NCI-H748 (cell line): Measurements from ENCODE around the gene CLOCK.
A peak's percentile ranks its signal among the peaks of the same experiment; 100 is the strongest.
"Not testable (repeated sequence)": the region's sequence is repeated elsewhere in the genome, so short reads cannot be mapped to it uniquely, and the experiment has no call there.

Experiments used
- DNase-seq: peaks from one replicate; lab custom pipeline; 2025; ENCODE audit not compliant: unreplicated experiment; lab: John Stamatoyannopoulos, UW

CLOCK gene, protein sequence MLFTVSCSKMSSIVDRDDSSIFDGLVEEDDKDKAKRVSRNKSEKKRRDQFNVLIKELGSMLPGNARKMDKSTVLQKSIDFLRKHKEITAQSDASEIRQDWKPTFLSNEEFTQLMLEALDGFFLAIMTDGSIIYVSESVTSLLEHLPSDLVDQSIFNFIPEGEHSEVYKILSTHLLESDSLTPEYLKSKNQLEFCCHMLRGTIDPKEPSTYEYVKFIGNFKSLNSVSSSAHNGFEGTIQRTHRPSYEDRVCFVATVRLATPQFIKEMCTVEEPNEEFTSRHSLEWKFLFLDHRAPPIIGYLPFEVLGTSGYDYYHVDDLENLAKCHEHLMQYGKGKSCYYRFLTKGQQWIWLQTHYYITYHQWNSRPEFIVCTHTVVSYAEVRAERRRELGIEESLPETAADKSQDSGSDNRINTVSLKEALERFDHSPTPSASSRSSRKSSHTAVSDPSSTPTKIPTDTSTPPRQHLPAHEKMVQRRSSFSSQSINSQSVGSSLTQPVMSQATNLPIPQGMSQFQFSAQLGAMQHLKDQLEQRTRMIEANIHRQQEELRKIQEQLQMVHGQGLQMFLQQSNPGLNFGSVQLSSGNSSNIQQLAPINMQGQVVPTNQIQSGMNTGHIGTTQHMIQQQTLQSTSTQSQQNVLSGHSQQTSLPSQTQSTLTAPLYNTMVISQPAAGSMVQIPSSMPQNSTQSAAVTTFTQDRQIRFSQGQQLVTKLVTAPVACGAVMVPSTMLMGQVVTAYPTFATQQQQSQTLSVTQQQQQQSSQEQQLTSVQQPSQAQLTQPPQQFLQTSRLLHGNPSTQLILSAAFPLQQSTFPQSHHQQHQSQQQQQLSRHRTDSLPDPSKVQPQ

DNA sequence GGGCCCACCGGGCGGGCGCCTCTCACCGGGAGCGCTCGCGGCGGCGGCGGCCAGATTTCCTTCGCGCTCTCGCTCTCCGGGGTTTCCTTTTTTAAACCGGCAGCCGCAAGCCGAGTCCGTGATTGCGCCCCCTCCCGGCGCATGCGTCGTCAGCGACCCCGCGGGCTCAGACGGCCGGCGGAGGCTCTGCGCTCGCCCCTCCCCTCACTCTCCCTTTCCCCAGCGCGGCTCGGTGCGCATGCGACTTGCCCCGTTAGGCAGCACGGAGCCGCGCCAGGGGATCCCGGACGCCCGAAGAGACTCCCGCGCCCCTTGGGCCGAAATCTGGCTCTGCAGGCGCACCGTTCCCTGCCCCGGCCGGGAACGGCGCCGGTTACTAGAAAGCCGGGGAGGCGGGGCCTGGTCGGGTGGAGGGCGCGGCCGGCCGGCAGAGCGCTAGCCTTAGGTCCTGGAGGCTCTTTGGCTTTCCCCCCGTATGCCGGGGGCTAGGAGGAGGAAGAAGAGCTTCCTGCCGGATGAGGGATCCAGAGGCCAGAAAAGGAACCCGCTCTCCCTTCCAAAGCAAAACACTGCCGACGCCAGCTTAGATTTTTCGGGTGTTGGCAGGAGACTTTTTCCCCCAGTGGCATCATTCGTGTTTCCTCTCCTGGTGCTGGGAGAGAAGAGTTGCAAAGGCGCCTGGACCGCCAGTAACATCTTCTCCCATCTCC lies at the start of gene CLOCK:
TSS of gene CLOCK (minus strand) at position 154 of the 710 bp plus-strand sequence. CDS start 64,124 bp downstream, outside the sequence.
- peak; percentile 89 for DNase-seq

GRCh38 chr4:55592014-55592413 lies 45.3 kb upstream of the CLOCK start, which contains the start of gene PDCL2:
PDCL2 (minus strand) TSS chr4:55592245; CDS start chr4:55592109, 136 bp downstream.
- no peak for DNase-seq

- no peak for DNase-seq
Measured at GRCh38 chr4:55588160-55588559, 41.5 kb upstream of the CLOCK start.

GRCh38 chr4:55582773-55583172 lies 36.1 kb upstream of the CLOCK start:
- DNase-seq = not testable (repeated sequence)

DNA sequence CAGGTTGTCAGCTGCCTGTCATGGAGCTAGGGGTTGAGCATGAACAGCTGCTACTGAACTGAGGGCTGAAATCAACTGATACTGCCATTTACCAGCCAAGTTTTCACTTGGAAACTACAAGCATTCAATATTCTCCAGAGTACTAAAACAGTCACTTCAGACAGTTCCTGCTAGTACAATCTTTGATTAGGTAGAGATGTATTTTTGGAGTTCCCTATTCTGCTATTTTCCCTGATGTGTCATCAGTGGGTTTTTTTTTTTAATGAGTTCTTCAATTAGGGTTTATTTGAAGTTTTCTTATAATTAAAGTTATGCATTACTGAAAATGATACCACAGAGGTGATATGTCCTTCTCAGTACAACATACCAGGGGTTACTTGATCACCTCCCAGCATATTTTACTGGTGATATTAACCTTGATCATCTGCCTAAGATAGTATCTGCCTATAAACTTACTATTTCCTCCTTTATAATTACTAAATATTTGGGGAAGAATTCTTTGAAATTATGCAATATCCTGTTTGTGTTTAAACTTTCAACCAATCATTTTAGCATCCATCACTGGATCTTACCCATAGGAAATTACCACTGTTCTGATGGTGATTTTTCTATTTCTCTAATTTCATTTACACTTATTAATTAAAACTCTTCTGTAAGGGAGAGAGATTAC lies 31.8 kb upstream of the CLOCK start:
- DNase-seq = no peak

- no peak for DNase-seq
Measured at GRCh38 chr4:55575513-55575912, 28.8 kb upstream of the CLOCK start.

- DNase-seq = no peak
Measured at GRCh38 chr4:55574252-55574651, 27.5 kb upstream of the CLOCK start.

- DNase-seq = no peak
Measured at GRCh38 chr4:55571806-55572205, 25.1 kb upstream of the CLOCK start.

- DNase-seq = no peak
Measured at GRCh38 chr4:55568905-55569504, 22.3 kb upstream of the CLOCK start.

DNA sequence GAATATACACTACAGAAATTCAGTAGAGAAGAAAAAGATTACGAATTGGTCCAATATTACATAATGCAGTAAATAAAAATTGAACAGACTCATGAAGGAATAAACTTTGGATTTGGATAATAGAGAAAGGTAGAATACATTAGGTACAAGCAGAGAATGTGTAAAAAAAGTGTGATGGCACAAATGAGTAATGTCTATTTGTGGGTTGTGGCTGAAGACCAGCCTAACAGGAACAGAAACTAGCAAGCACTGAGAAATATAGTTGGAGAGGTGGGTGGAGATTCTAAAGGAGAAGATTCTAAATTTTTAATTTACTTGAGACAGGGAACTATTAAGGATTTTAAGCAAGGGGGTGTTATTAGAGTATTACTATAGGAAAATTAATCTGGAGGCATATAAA lies 15.2 kb upstream of the CLOCK start:
- DNase-seq = no peak

DNA sequence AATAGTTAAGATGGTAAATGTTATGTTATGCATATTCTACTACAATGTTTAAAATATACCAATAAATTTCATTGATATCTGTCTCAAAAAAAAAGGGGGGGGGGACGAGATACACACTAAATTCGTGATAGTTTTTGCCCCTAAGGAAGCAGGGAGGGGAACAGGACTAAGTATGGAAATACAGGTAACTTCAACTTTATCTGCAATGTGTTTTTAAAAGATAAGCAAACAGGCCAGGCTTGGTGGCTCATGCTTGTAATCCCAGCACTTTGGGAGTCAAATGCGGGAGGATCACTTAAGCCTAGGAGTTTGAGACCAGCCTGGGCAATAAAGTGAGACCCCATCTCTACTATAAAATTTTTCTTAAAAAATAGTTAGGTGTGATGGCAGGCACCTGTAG lies 13.4 kb upstream of the CLOCK start:
- no peak for DNase-seq

DNA sequence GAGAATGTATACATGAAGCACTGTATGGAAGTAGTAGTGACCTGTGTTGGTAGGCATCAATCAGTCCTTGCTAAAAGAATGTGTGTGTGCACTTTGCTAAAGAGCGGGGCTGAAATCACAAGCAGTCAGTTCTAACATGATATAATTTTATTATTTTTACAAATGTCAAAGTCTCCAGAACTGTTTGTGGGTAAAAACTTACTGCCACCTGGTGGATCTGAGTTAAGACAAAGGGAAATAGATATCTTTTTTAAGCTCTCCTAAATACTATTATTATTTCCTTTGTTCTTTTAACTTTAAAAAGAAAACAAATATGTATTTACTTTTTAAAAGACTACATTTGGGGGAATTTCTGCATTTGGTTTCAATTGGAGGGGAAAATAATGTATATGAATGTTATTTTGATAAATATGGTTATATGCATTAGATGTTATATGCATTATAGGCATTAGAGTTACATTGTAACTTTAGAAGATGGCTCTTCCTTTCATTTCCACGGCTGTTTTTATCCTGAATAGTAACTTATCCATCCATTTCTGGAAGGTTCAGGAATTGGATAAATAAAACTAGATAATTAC lies 7.8 kb upstream of the CLOCK start:
- DNase-seq = no peak

DNA sequence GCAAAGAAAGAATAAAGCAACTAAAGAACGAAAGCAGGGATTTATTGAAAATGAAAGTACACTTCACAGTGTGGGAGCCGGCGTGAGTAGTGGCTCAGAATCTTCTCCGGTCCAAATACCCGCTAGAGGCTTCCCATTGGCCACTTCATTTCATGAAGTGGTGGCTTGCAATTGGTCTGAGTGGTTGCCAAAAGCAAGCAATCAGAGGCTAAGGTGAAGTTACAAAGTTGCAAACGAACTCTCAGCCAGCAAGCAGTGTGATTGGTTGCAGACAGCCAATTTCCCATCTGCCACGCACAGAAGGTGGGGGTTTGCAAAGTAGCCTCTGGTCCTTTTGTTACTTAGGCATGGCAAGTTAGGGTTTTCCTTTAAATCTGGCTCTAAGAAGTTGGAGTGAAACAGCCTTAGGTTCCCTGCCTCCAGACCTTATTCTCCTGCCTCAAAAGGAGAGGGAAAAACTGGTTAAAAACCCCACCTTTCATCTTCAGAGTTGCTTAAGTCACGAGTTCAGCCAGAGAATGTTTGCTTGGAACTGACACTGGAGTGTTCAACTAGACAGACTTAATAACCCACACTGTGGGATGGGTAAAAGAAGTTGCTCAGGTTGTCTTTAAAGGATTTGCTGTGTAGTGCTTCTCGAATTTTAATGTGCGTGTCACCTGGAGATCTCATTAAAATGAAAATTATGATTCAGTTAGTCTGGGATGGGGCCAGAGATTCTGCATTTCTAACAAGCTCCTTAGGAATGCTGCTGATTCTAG lies 6.9 kb upstream of the CLOCK start:
- DNase-seq = peak; percentile 5

- DNase-seq = not testable (repeated sequence)
Measured at GRCh38 chr4:55551964-55552363, 5.3 kb upstream of the CLOCK start.

- no peak for DNase-seq
Measured at GRCh38 chr4:55549888-55550287, 3.2 kb upstream of the CLOCK start.

DNA sequence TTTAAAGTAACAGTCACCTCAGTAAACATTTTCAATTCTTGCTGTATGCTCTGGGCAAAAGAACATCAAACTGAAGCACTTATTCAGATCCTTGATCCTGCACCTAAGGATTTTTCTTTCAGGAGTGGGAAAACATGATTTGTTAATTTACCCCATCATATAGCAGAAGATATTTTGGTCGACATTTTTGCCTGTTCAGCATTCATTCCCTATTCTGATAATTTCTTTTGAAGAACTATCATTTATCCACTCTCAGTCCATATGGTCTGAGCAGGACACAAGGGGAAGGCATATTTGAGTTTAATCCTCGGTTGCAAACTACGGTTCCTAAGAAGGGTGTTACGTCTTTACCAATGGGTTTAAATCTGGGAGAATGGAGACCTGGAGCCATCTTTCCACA lies 1.2 kb upstream of the CLOCK start:
- no peak for DNase-seq

- peak; percentile 60 for DNase-seq
Measured at GRCh38 chr4:55547466-55547770, 709 bp upstream of the CLOCK start.

DNA sequence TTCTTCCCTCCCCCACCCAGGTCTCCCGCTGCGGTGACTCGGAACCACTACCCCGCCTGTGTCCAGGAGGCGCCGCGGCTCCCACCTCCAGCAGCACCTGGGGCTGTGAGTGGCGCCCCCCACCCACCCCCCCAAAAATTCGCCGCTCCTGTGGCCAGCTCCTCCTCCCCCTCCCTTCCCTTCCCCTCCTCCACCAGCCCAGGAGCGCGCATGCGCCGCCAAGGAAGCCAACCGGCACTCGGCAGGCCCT lies 278 bp downstream of the CLOCK start:
- no peak for DNase-seq

DNA sequence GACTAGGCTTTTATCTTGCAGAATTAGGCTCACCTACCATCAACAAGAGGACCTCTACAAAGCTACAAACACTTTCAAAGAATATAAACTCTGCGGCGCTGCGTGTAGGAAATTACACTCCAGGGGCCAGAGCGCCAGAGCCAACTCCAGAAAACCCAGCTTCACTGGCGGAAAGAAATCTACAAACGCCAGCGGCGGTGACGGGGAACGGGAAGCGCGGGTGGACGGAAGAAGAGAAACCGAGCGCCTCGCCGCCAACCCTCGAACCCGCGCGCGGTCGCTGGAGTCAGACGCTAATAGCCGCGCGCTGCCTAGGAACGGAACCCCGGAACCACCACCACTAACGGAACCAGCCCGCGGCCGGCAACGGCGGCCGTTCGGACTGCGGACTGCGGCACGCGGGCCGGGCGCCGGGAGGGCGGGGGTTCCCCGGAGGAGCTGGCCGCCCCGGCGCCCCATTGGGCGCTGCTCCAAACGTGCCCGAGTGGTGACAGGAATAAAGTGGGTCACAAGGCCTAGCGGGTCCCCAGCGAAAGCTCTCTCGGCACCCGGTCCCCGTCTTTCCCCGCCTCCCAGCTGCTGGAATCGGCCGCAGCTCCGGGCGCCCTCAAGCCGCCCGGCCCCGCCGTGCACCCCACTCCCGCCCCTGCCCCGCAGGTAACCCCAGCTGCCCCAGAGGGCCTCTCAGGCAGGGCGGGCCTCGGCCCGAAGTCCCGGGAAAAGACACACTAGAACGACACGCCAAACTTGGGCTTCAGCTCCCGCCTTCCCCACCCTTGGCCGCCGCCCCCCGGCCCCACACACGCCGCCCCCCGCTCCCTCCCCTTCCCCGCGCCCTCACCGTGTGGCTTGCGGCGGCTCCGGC lies 836 bp downstream of the CLOCK start:
- DNase-seq = peak; percentile 70
